HepG2 (cell line): ENCODE data around the gene TAF1C. TPM values are rescaled to one million over a fixed set of nuclear protein-coding genes. Genes with fewer than 3 reads are reported as not detected.

Experiments used
- DPF2 ChIP-seq: sonication (generic); formaldehyde crosslinking; IDR thresholded peaks from 2 replicates; pipeline ENCODE4 v1.4.0; 2020; ENCODE audit warnings: mild to moderate bottlenecking, low read depth, missing genetic modification reagents, borderline replicate concordance
- HIVEP1 ChIP-seq: sonication (generic); formaldehyde crosslinking; IDR thresholded peaks from 2 replicates; pipeline ENCODE4 v1.4.0; 2020; ENCODE audit warnings: mild to moderate bottlenecking, missing genetic modification reagents
- HMG20A ChIP-seq: IDR thresholded peaks from 2 replicates; pipeline ENCODE4 v1.6.1; 2016; ENCODE audit warnings: borderline replicate concordance
- ISL2 ChIP-seq: sonication (generic); formaldehyde crosslinking; IDR thresholded peaks from 2 replicates; pipeline ENCODE4 v1.5.0; 2020; ENCODE audit warnings: missing genetic modification reagents
- MXI1 ChIP-seq: IDR thresholded peaks from 3 replicates; pipeline ENCODE4 v1.6.1; 2012; ENCODE audit warnings: low read depth, low read length, inconsistent platforms, borderline replicate concordance
- NCOR1 ChIP-seq: fragments of 200-600 bp; sonication (generic); IDR thresholded peaks from 2 replicates; pipeline ENCODE4 v1.7.0; 2017; ENCODE audit warnings: antibody characterized with exemption, low read length, borderline replicate concordance
- NFE2L2 ChIP-seq: fragments of 150-350 bp; IDR thresholded peaks from 2 replicates; pipeline ENCODE4 v1.6.1; 2014; ENCODE audit warnings: low read length
- NFYC ChIP-seq: IDR thresholded peaks from 2 replicates; pipeline ENCODE4 v1.6.1; 2016; ENCODE audit warnings: missing genetic modification reagents, missing compliant biosample characterization
- PAF1 ChIP-seq: IDR thresholded peaks from 2 replicates; pipeline ENCODE4 v1.6.1; 2016; ENCODE audit warnings: missing genetic modification reagents, missing compliant biosample characterization
- PHF5A ChIP-seq: IDR thresholded peaks from one replicate; pipeline ENCODE4 v1.6.1; 2018; ENCODE audit warnings: low read depth, missing genetic modification reagents; ENCODE audit not compliant: unreplicated experiment
- POGK ChIP-seq: sonication (generic); formaldehyde crosslinking; conservative IDR thresholded peaks from 2 replicates; pipeline ENCODE4 v1.8.0; 2022; ENCODE audit warnings: mild to moderate bottlenecking, moderate library complexity, missing genetic modification reagents
- ZFAT ChIP-seq: sonication (generic); formaldehyde crosslinking; conservative IDR thresholded peaks from 2 replicates; pipeline ENCODE4 v1.8.1; 2023; ENCODE audit warnings: missing genetic modification reagents, inconsistent platforms
- ZKSCAN8 ChIP-seq: IDR thresholded peaks from 2 replicates; pipeline ENCODE4 v1.6.1; 2016; ENCODE audit warnings: borderline replicate concordance, missing genetic modification reagents, missing compliant biosample characterization
- ZNF101 ChIP-seq: sonication (generic); formaldehyde crosslinking; IDR thresholded peaks from 2 replicates; pipeline ENCODE4 v1.4.0; 2020; ENCODE audit warnings: mild to moderate bottlenecking, low read depth, missing genetic modification reagents, borderline replicate concordance
- ZNF350 ChIP-seq: sonication (generic); formaldehyde crosslinking; IDR thresholded peaks from 2 replicates; pipeline ENCODE4 v1.4.0; 2020; ENCODE audit warnings: mild to moderate bottlenecking, low read depth, missing genetic modification reagents, borderline replicate concordance
- ZNF446 ChIP-seq: sonication (generic); formaldehyde crosslinking; IDR thresholded peaks from 2 replicates; pipeline ENCODE4 v1.5.0; 2020; ENCODE audit warnings: mild to moderate bottlenecking, missing genetic modification reagents
- ZNF547 ChIP-seq: sonication (generic); formaldehyde crosslinking; IDR thresholded peaks from 2 replicates; pipeline ENCODE4 v1.5.1; 2020; ENCODE audit warnings: mild to moderate bottlenecking, missing genetic modification reagents
- ZNF574 ChIP-seq: sonication (generic); formaldehyde crosslinking; IDR thresholded peaks from 2 replicates; pipeline ENCODE4 v1.4.0; 2020; ENCODE audit warnings: missing genetic modification reagents
- ZSCAN21 ChIP-seq: sonication (generic); formaldehyde crosslinking; IDR thresholded peaks from 2 replicates; pipeline ENCODE4 v1.8.0; 2022; ENCODE audit warnings: mild to moderate bottlenecking, missing genetic modification reagents, moderate library complexity, borderline replicate concordance
- polyA plus RNA-seq, 8 experiments: library from polyadenylated mRNA; depleted of rRNA in 3 of 8; stranded (reverse) in 7 of 8; unstranded in 1 of 8; fragments of >200 nt; fragmentation: Illumina TruSeq in 4 of 8; extraction: Trizol in 4 of 8; gene quantifications; 2 replicates each; pipeline versions ENCODE4 v1.2.1 to v1.2.3, GENCODE V29; 2011 to 2016; ENCODE audit warnings: low read depth in 4 of 8, missing spikeins in 1 of 8, mixed read lengths in 1 of 8; ENCODE audit not compliant: insufficient read depth in 1 of 8
- total RNA-seq, 5 experiments: library from RNA; depleted of rRNA; stranded (reverse); fragments of >200 nt; fragmentation: Illumina TruSeq; extraction: Trizol; gene quantifications; 2 replicates each; pipeline ENCODE4 v1.2.3, GENCODE V29; 2016; ENCODE audit warnings: low read depth in 1 of 5
- TF ChIP-seq, protein P1 (sequence below): sonication (generic); formaldehyde crosslinking; IDR thresholded peaks from 2 replicates; pipeline ENCODE4 v1.5.0; 2020; ENCODE audit warnings: mild to moderate bottlenecking, missing genetic modification reagents, moderate library complexity
- TF ChIP-seq, protein P2 (sequence below): sonication (generic); formaldehyde crosslinking; IDR thresholded peaks from 2 replicates; pipeline ENCODE4 v1.5.1; 2020; ENCODE audit warnings: mild to moderate bottlenecking, moderate library complexity, missing genetic modification reagents
- TF ChIP-seq, protein P3 (sequence below): sonication (generic); formaldehyde crosslinking; IDR thresholded peaks from 2 replicates; pipeline ENCODE4 v1.4.0; 2020; ENCODE audit warnings: mild to moderate bottlenecking, missing genetic modification reagents

Gene TAF1C
- total and polyA plus RNA-seq, 2 of the 13 experiments (the other 11 are each of a cell fraction or from before 2014, with no cell fraction given), result 15.6 to 20.8 TPM

DNA sequence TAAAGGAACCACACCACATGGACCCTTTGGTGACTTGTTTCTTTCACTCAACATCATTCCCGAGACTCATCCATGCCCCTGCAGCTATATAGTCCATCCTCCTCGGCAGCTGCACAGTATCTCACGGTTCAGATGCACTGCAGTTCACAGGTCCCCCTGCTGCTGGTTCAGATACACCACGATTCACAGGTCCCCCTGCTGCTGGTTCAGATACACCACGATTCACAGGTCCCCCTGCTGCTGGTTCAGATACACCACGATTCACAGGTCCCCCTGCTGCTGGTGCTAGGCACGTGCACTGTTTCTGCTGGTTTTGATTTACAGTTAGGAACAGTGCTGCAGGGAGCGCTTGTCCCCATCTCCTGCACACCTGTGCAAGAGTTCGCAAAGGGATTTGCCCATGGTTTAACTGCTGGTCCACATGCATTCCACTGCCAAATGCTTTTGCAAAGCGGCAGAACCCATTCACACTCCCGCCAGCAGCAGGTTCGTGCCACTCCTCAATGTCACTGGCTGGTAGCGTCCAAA lies 45.6 kb downstream of the TAF1C start (continued):
- TF ChIP-seq ZNF547 (CRISPR knock-in tag), result peak; percentile 49; the same call in 1 of the 2 replicates
- TF ChIP-seq, protein P1, sequence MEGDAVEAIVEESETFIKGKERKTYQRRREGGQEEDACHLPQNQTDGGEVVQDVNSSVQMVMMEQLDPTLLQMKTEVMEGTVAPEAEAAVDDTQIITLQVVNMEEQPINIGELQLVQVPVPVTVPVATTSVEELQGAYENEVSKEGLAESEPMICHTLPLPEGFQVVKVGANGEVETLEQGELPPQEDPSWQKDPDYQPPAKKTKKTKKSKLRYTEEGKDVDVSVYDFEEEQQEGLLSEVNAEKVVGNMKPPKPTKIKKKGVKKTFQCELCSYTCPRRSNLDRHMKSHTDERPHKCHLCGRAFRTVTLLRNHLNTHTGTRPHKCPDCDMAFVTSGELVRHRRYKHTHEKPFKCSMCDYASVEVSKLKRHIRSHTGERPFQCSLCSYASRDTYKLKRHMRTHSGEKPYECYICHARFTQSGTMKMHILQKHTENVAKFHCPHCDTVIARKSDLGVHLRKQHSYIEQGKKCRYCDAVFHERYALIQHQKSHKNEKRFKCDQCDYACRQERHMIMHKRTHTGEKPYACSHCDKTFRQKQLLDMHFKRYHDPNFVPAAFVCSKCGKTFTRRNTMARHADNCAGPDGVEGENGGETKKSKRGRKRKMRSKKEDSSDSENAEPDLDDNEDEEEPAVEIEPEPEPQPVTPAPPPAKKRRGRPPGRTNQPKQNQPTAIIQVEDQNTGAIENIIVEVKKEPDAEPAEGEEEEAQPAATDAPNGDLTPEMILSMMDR (CRISPR knock-in tag), result peak; percentile 79
- TF ChIP-seq POGK (CRISPR knock-in tag), result peak; percentile 48; the same call in 1 of the 2 replicates
- TF ChIP-seq HMG20A (CRISPR knock-in tag), result no peak
- TF ChIP-seq ISL2 (CRISPR knock-in tag), result peak; percentile 27; the same call in 1 of the 2 replicates
- TF ChIP-seq DPF2, result no peak
- no peak for TF ChIP-seq ZSCAN21 (CRISPR knock-in tag)
- TF ChIP-seq, protein P2, sequence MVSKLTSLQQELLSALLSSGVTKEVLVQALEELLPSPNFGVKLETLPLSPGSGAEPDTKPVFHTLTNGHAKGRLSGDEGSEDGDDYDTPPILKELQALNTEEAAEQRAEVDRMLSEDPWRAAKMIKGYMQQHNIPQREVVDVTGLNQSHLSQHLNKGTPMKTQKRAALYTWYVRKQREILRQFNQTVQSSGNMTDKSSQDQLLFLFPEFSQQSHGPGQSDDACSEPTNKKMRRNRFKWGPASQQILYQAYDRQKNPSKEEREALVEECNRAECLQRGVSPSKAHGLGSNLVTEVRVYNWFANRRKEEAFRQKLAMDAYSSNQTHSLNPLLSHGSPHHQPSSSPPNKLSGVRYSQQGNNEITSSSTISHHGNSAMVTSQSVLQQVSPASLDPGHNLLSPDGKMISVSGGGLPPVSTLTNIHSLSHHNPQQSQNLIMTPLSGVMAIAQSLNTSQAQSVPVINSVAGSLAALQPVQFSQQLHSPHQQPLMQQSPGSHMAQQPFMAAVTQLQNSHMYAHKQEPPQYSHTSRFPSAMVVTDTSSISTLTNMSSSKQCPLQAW, result peak; percentile 49; the same call in 1 of the 2 replicates
- no peak for TF ChIP-seq ZFAT (CRISPR knock-in tag)
- peak; percentile 37; the same call in 1 of the 3 replicates for TF ChIP-seq MXI1
- no peak for TF ChIP-seq NFE2L2
- TF ChIP-seq ZNF101, result no peak
- no peak for TF ChIP-seq PHF5A (CRISPR knock-in tag)
- TF ChIP-seq, protein P3, sequence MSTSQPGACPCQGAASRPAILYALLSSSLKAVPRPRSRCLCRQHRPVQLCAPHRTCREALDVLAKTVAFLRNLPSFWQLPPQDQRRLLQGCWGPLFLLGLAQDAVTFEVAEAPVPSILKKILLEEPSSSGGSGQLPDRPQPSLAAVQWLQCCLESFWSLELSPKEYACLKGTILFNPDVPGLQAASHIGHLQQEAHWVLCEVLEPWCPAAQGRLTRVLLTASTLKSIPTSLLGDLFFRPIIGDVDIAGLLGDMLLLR (CRISPR knock-in tag), result peak; percentile 85; the same call in 1 of the 2 replicates
- TF ChIP-seq ZNF574, result peak; percentile 51; the same call in 1 of the 2 replicates
- no peak for TF ChIP-seq ZKSCAN8 (CRISPR knock-in tag)
- TF ChIP-seq NCOR1, result no peak
- TF ChIP-seq HIVEP1 (CRISPR knock-in tag), result 0 out of 2 replicates have a peak, but pooled peaks have one; percentile 27
- no peak for TF ChIP-seq PAF1 (CRISPR knock-in tag)
- TF ChIP-seq ZNF446 (CRISPR knock-in tag), result no peak
- TF ChIP-seq NFYC, result no peak
- no peak for TF ChIP-seq ZNF350 (CRISPR knock-in tag)
